Aorta (tissue), 5 donors: ENCODE results near the gene KRT2. TPM values are rescaled to one million over a fixed set of nuclear protein-coding genes. Genes with fewer than 3 reads are reported as not detected.

Experiments used
- ATAC-seq: fragments of 200-7000 bp; cut with Tn5 transposase; one replicate; pipeline ENCODE4 v1.9.1; 2022; ENCODE audit warnings: moderate library complexity; ENCODE audit not compliant: low FRiP score
- DNase-seq, 2 donors: peaks; one replicate each; pipeline ENCODE4 v3.0.0-alpha.2; 2020
- H3K27ac ChIP-seq, 2 donors: one replicate each; pipeline ENCODE4 v1.5.1; 2013; ENCODE audit warnings: low read length in 2 of 2, mild to moderate bottlenecking in 2 of 2, moderate library complexity in 2 of 2, control low read depth in 1 of 2, inconsistent platforms in 1 of 2, low read depth in 1 of 2
- H3K27me3 ChIP-seq, 2 donors: one replicate each; pipeline ENCODE4 v1.6.1; 2013; ENCODE audit warnings: control low read depth in 1 of 2, low read length in 1 of 2, mild to moderate bottlenecking in 1 of 2, moderate library complexity in 1 of 2; ENCODE audit not compliant: insufficient read depth in 2 of 2, control insufficient read depth in 1 of 2
- H3K36me3 ChIP-seq, 2 donors: one replicate each; pipeline ENCODE4 v1.6.1; 2013; ENCODE audit warnings: control low read depth in 1 of 2, low read length in 1 of 2, mild to moderate bottlenecking in 1 of 2; ENCODE audit not compliant: insufficient read depth in 2 of 2, control insufficient read depth in 1 of 2
- H3K4me1 ChIP-seq, 2 donors: one replicate each; pipeline ENCODE4 v1.6.1; 2013; ENCODE audit warnings: low read length in 2 of 2, control low read depth in 1 of 2, mild to moderate bottlenecking in 1 of 2, moderate library complexity in 1 of 2; ENCODE audit not compliant: insufficient read depth in 2 of 2, control insufficient read depth in 1 of 2
- H3K4me3 ChIP-seq, 2 donors: one replicate each; pipeline ENCODE4 v1.5.1; 2013; ENCODE audit warnings: low read length in 2 of 2, control low read depth in 1 of 2, mild to moderate bottlenecking in 1 of 2
- H3K9me3 ChIP-seq: one replicate; pipeline ENCODE4 v1.6.1; 2013; ENCODE audit warnings: mild to moderate bottlenecking, low read length; ENCODE audit not compliant: control insufficient read depth
- WGBS, 2 donors: extraction: QIAGEN DNeasy Blood & Tissue Kit; methylation state at CpG; one replicate each; pipeline ENCODE4 v1.1.7; 2013; 5-methylcytosine and 5-hydroxymethylcytosine counted together
- intact Hi-C, 2 donors: fragments of 100-400 bp; cut with DNase I; formaldehyde crosslinking; loops; one replicate each; pipeline versions ENCODE4 v1.14.2 to v1.15.0; 2022
- polyA plus RNA-seq, 2 donors: library from polyadenylated mRNA; stranded (reverse); fragments of 200-250 nt; gene quantifications; one replicate each; pipeline ENCODE4 v1.2.3, GENCODE V29; 2013
- total RNA-seq, 2 donors: library from RNA; stranded (reverse); fragmentation: NEBNext Ultra II Directional; extraction: Animal tissue kit (Norgen Biotek cat#: 25700); gene quantifications; one replicate each; pipeline ENCODE4 v1.2.1, GENCODE V29; 2021
- donor health status: healthy with polysubstance abuse.
- donor health status: Bipolar disorder and iron deficiency.
- donor health status: DM: no; HTN: no; CAD: no.
- donor health status: DM: no; HTN: no; CAD: no.
- donor health status: DM: yes; HTN: yes; CAD: no.

The KRT2 gene
- total and polyA plus RNA-seq, 4 donors: 0.05 to 0.50 TPM; not detected in 2

DNA sequence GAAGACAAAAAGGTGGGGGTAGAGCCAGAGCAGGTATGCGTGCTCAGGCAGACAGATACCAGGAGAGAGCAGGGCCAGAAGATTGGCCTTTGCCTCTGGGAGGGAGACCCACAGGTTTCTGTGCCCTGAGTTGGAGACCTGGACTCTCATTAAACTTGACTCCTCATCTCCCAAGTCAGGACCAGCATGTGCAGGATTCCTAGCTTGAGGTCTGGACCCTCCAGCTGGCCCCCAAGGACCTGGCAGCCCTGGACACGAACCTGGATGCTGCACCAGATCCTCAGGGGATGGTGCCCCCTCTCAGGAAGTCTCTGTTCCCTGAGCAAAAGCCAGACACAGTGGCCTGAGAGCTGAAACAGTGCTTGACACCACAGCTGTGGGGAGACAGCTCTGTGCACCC is 23.2 kb downstream of the KRT2 start:
- H3K27me3 ChIP-seq: no peaks in the 10 kb centered on the region
- no peak overlapping the region for H3K27ac ChIP-seq
- 84 to 85% methylated on average over 2 of the region's 2 CpGs for WGBS, 2 donors
- DNase-seq (no peak), ATAC-seq (no peak)
- no peaks in the 10 kb centered on the region for H3K4me1 ChIP-seq
- intact Hi-C loops: no loop called here
- H3K4me3 ChIP-seq: no peak overlapping the region
- H3K9me3 ChIP-seq: no peaks in the 10 kb centered on the region
- H3K36me3 ChIP-seq: no peaks in the 10 kb centered on the region

- intact Hi-C loops: no loop called here
- DNase-seq: no peak
Measured at GRCh38 chr12:52628111-52628507, 23.9 kb downstream of the KRT2 start.

GRCh38 chr12:52627395-52628110 is 24.5 kb downstream of the KRT2 start:
- no peaks in the 10 kb centered on the region for H3K36me3 ChIP-seq
- H3K27me3 ChIP-seq: no peaks in the 10 kb centered on the region
- no peak overlapping the region for H3K27ac ChIP-seq
- H3K4me1 ChIP-seq: no peaks in the 10 kb centered on the region
- DNase-seq: no peak
- H3K9me3 ChIP-seq: no peaks in the 10 kb centered on the region
- 52 to 56% methylated on average over 2 of the region's 2 CpGs for WGBS, 2 donors
- intact Hi-C loops: no loop called here
- ATAC-seq: no peak
- H3K4me3 ChIP-seq: no peak overlapping the region

More at GRCh38 chr12:52628111-52628507, 23.9 kb downstream of the KRT2 start:
- whole genome bisulfite sequencing, 2 donors: 79 to 84% methylated on average over 4 of the region's 4 CpGs
- Histone ChIP-seq H3K4me1 (no peaks in the 10 kb centered on the region), H3K4me3 (no peak overlapping the region), H3K27ac (no peak overlapping the region), H3K36me3 (no peaks in the 10 kb centered on the region), H3K27me3 (no peaks in the 10 kb centered on the region), H3K9me3 (no peaks in the 10 kb centered on the region)
- no peak for ATAC-seq

- no peak overlapping the region for H3K4me3 ChIP-seq
- H3K27me3 ChIP-seq: no peaks in the 10 kb centered on the region
- no peak for ATAC-seq
- DNase-seq: no peak
- intact Hi-C loops: no loop called here
- no peaks in the 10 kb centered on the region for H3K4me1 ChIP-seq
- WGBS, 2 donors: 68 to 77% methylated on average over 5 of the region's 5 CpGs
- H3K9me3 ChIP-seq: peaks cover 1% of the 10 kb centered on the region
- no peaks in the 10 kb centered on the region for H3K36me3 ChIP-seq
- H3K27ac ChIP-seq: no peak overlapping the region
Measured at GRCh38 chr12:52622349-52622748, 29.7 kb downstream of the KRT2 start.

DNA sequence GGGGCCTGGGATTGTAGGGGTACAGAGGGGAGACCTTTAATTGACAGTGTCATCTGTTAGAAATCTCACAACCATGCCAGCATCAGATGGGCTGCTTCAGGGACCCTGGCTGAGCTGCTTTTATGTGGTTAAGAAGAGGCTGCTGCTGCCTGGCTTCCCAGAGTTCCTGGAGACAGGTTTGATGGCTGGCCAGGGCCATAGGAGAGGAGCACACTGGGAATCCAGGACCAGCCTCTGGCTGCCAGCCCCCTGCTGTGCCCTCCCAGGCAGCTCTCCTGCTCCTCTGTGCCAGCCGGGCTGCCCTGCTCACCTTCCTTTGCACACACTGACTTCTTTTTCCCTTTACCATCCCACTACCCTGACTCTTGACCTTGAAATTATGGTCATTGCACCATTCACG is 33.1 kb downstream of the KRT2 start:
- ATAC-seq (no peak), DNase-seq (no peak)
- Histone ChIP-seq H3K27ac (no peak overlapping the region), H3K9me3 (peaks cover 1% of the 10 kb centered on the region), H3K27me3 (no peaks in the 10 kb centered on the region), H3K4me1 (no peaks in the 10 kb centered on the region), H3K4me3 (no peak overlapping the region), H3K36me3 (no peaks in the 10 kb centered on the region)
- 76 to 81% methylated on average over 2 of the region's 2 CpGs for WGBS, 2 donors
- intact Hi-C loops: no loop called here

GRCh38 chr12:52618216-52618615 is 33.8 kb downstream of the KRT2 start, which contains the start of gene KRT73:
KRT73 (minus strand) TSS chr12:52618559; CDS start chr12:52618524, 35 bp downstream.
- Histone ChIP-seq H3K27me3 (no peaks in the 10 kb centered on the region), H3K4me3 (no peak within 1 kb of the TSS), H3K36me3 (no peaks in the 10 kb centered on the region), H3K27ac (no peak within 1 kb of the TSS), H3K9me3 (peaks cover 1% of the 10 kb centered on the region), H3K4me1 (no peaks in the 10 kb centered on the region)
- intact Hi-C loops: no loop called here
- peak; percentile 13 for ATAC-seq
- DNase-seq: no peak
- WGBS, 2 donors: 87 to 88% methylated on average over 14 of the region's 14 CpGs

DNA sequence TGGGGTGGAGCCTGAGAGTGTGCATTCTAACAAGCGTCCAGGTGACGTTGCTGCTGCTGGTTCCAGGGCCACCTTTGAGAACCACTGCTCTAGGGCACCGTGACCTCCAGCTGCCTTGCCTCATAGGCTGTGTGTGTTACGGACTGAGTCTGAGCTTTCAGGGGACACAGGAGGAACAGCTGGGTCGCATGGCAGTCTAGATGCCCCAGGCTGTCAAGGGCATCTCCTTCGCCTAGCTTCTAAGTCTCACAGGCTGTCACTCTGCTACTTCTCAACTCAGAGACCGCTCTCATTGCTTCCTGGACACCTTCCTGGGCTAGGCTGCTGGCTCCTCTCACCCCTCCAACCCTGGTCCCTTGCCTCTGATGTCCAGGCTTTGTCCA is 34.6 kb downstream of the KRT2 start:
- H3K27me3 ChIP-seq: no peaks in the 10 kb centered on the region
- H3K27ac ChIP-seq: no peak overlapping the region
- no peak overlapping the region for H3K4me3 ChIP-seq
- ATAC-seq (no peak), DNase-seq (no peak)
- no peaks in the 10 kb centered on the region for H3K4me1 ChIP-seq
- 81 to 86% methylated on average over 7 of the region's 7 CpGs for WGBS, 2 donors
- intact Hi-C loops: no loop called here
- H3K9me3 ChIP-seq: peaks cover under 1% of the 10 kb centered on the region
- no peaks in the 10 kb centered on the region for H3K36me3 ChIP-seq

- DNase-seq: no peak
- H3K27ac ChIP-seq: no peak overlapping the region
- no peak for ATAC-seq
- H3K9me3 ChIP-seq: no peaks in the 10 kb centered on the region
- no peak overlapping the region for H3K4me3 ChIP-seq
- H3K27me3 ChIP-seq: no peaks in the 10 kb centered on the region
- 83 to 87% methylated on average over 10 of the region's 10 CpGs for WGBS, 2 donors
- no peaks in the 10 kb centered on the region for H3K36me3 ChIP-seq
- no peaks in the 10 kb centered on the region for H3K4me1 ChIP-seq
- intact Hi-C loops: no loop called here
Measured at GRCh38 chr12:52616680-52617402, 35.2 kb downstream of the KRT2 start.

- H3K4me3 ChIP-seq: no peak overlapping the region
- H3K27ac ChIP-seq: no peak overlapping the region
- ATAC-seq (no peak), DNase-seq (no peak)
- H3K27me3 ChIP-seq: no peaks in the 10 kb centered on the region
- intact Hi-C loops: no loop called here
- no peaks in the 10 kb centered on the region for H3K36me3 ChIP-seq
- no peaks in the 10 kb centered on the region for H3K9me3 ChIP-seq
- WGBS, 2 donors: 85 to 86% methylated on average over 9 of the region's 9 CpGs
- H3K4me1 ChIP-seq: no peaks in the 10 kb centered on the region
Measured at GRCh38 chr12:52615912-52616311, 36.1 kb downstream of the KRT2 start.
